PC-9 (cell line): ENCODE results near the gene CNTN5.

Experiments
- CTCF ChIP-seq: fragments of 200-600 bp; sonication (generic); conservative IDR thresholded peaks from 2 replicates; pipeline ENCODE4 v1.6.1; 2017; ENCODE audit warnings: mixed run types, antibody characterized with exemption, mild to moderate bottlenecking, moderate library complexity
- EZH2 ChIP-seq: fragments of 200-600 bp; sonication (generic); IDR thresholded peaks from 2 replicates; pipeline ENCODE4 v1.8.0; 2017; ENCODE audit warnings: antibody characterized with exemption, low read depth

GRCh38 chr11:99987821-99988470, 967.2 kb downstream of the CNTN5 start:
- TF ChIP-seq CTCF (no peak), EZH2 (no peak)
